Choroid plexus epithelial cell (primary cell): ENCODE measurements around the gene TAS2R60.
"Not testable (repeated sequence)": the region's sequence is repeated elsewhere in the genome, so short reads cannot be mapped to it uniquely, and the experiment has no call there.

Source experiments
- DNase-seq: peaks from one replicate; pipeline ENCODE4 v3.0.0-alpha.2; 2010; ENCODE audit warnings: low read depth
- H3K4me3 ChIP-seq: 2 replicates; pipeline ENCODE4 v1.5.1; 2011; ENCODE audit warnings: low read depth, mild to moderate bottlenecking, control low read depth, low read length, moderate library complexity
- CTCF ChIP-seq: conservative IDR thresholded peaks from 2 replicates; pipeline ENCODE4 v1.5.1; 2011; ENCODE audit warnings: low read depth, mild to moderate bottlenecking, control low read depth, inconsistent platforms, low read length, moderate library complexity

The TAS2R60 gene

GRCh38 chr7:143397710-143398530 lies 45.3 kb upstream of the TAS2R60 start:
- no peak for DNase-seq
- no peak for TF ChIP-seq CTCF
- H3K4me3 ChIP-seq = no peak overlapping the region

- TF ChIP-seq CTCF = no peak
- H3K4me3 ChIP-seq = no peak overlapping the region
- no peak for DNase-seq
These were observed 44.6 kb upstream of the TAS2R60 start for GRCh38 chr7:143398616-143399015.

- no peak for TF ChIP-seq CTCF
- DNase-seq = no peak
- no peak overlapping the region for H3K4me3 ChIP-seq
These were observed 44.1 kb upstream of the TAS2R60 start for GRCh38 chr7:143399151-143399550.

GRCh38 chr7:143399642-143400041 lies 43.6 kb upstream of the TAS2R60 start:
- no peak for DNase-seq
- TF ChIP-seq CTCF = no peak
- H3K4me3 ChIP-seq = no peak overlapping the region

- TF ChIP-seq CTCF = no peak
- no peak overlapping the region for H3K4me3 ChIP-seq
- DNase-seq = no peak
These were observed 42.0 kb upstream of the TAS2R60 start for GRCh38 chr7:143401265-143401664.

GRCh38 chr7:143402233-143402632 lies 41.0 kb upstream of the TAS2R60 start:
- not testable (repeated sequence) for H3K4me3 ChIP-seq, DNase-seq

- no peak for DNase-seq
These were observed 37.9 kb upstream of the TAS2R60 start for GRCh38 chr7:143405173-143406001.

More at GRCh38 chr7:143405173-143406001, 37.9 kb upstream of the TAS2R60 start:
- no peak for TF ChIP-seq CTCF
- H3K4me3 ChIP-seq = no peak overlapping the region
